ENCODE results near the gene RPS27L. TPM values are rescaled to one million over a fixed set of nuclear protein-coding genes. Genes with fewer than 3 reads are reported as not detected.

Gene RPS27L
- total and polyA plus RNA-seq, 2 experiments from 2014 or later = 134 to 528 TPM

- Histone ChIP-seq H3K79me2 (peaks cover 14% of the 10 kb centered on the region), H2AFZ (no peak overlapping the region), H3K36me3 (replicated peaks; ENCODE audit: insufficient read depth, low read depth) (no peaks in the 10 kb centered on the region), H3K4me3 (no peak overlapping the region), H3K9me3 (ENCODE audit: low read depth) (no peaks in the 10 kb centered on the region), H3K4me2 (no peak overlapping the region), H3K9me2 (replicated peaks; ENCODE audit: insufficient read depth) (no peaks in the 10 kb centered on the region), H3K4me1 (ENCODE audit: insufficient read depth) (no peaks in the 10 kb centered on the region), H3K27ac (no peak overlapping the region), H3K27me3 (no peaks in the 10 kb centered on the region), H4K20me1 (ENCODE audit: insufficient read depth, poor library complexity, severe bottlenecking) (no peaks in the 10 kb centered on the region)
- 55% methylated on average over 2 of the region's 2 CpGs for WGBS (ENCODE audit: low lambda C conversion rate, missing lambda C conversion rate)
- DNase-seq (ENCODE audit: low spot score) = no peak
- TF ChIP-seq EZH2phosphoT487 (IDR thresholded peaks at IDR 0.05; ENCODE audit: low read depth, severe bottlenecking, unreplicated experiment) = no peak
- TF ChIP-seq CTCF (IDR thresholded peaks at IDR 0.05; ENCODE audit: poor library complexity) = no peak
- no peak for TF ChIP-seq EZH2 (IDR thresholded peaks at IDR 0.05; ENCODE audit: borderline replicate concordance)
Measured at GRCh38 chr15:63186065-63186464, 28.8 kb upstream of the RPS27L start.

GRCh38 chr15:63185206-63185605 is 27.9 kb upstream of the RPS27L start:
- TF ChIP-seq CTCF (IDR thresholded peaks at IDR 0.05; ENCODE audit: poor library complexity) (no peak), EZH2 (IDR thresholded peaks at IDR 0.05; ENCODE audit: borderline replicate concordance) (no peak), EZH2phosphoT487 (IDR thresholded peaks at IDR 0.05; ENCODE audit: low read depth, severe bottlenecking, unreplicated experiment) (no peak)
- WGBS (ENCODE audit: low lambda C conversion rate, missing lambda C conversion rate) = 83% methylated on average over 2 of the region's 2 CpGs
- no peak overlapping the region for H3K27ac ChIP-seq
- H3K27me3 ChIP-seq = no peaks in the 10 kb centered on the region
- DNase-seq (ENCODE audit: low spot score) = no peak
- H3K79me2 ChIP-seq = peaks cover 7% of the 10 kb centered on the region
- H2AFZ ChIP-seq = no peak overlapping the region
- H3K9me2 ChIP-seq (replicated peaks; ENCODE audit: insufficient read depth) = no peaks in the 10 kb centered on the region
- H4K20me1 ChIP-seq (ENCODE audit: insufficient read depth, poor library complexity, severe bottlenecking) = no peaks in the 10 kb centered on the region
- no peak overlapping the region for H3K4me3 ChIP-seq
- H3K36me3 ChIP-seq (replicated peaks; ENCODE audit: insufficient read depth, low read depth) = no peaks in the 10 kb centered on the region
- H3K9me3 ChIP-seq (ENCODE audit: low read depth) = no peaks in the 10 kb centered on the region
- no peak overlapping the region for H3K4me2 ChIP-seq
- H3K4me1 ChIP-seq (ENCODE audit: insufficient read depth) = no peaks in the 10 kb centered on the region

- TF ChIP-seq EZH2 (IDR thresholded peaks at IDR 0.05; ENCODE audit: borderline replicate concordance) (no peak), EZH2phosphoT487 (IDR thresholded peaks at IDR 0.05; ENCODE audit: low read depth, severe bottlenecking, unreplicated experiment) (no peak), CTCF (IDR thresholded peaks at IDR 0.05; ENCODE audit: poor library complexity) (no peak)
- H3K27ac ChIP-seq = no peak overlapping the region
- no peaks in the 10 kb centered on the region for H4K20me1 ChIP-seq (ENCODE audit: insufficient read depth, poor library complexity, severe bottlenecking)
- no peaks in the 10 kb centered on the region for H3K36me3 ChIP-seq (replicated peaks; ENCODE audit: insufficient read depth, low read depth)
- peaks cover 10% of the 10 kb centered on the region for H3K4me1 ChIP-seq (ENCODE audit: insufficient read depth)
- no peaks in the 10 kb centered on the region for H3K79me2 ChIP-seq
- no peak for DNase-seq (ENCODE audit: low spot score)
- no peak overlapping the region for H3K4me2 ChIP-seq
- no peak overlapping the region for H3K4me3 ChIP-seq
- no peaks in the 10 kb centered on the region for H3K27me3 ChIP-seq
- H3K9me2 ChIP-seq (replicated peaks; ENCODE audit: insufficient read depth) = no peaks in the 10 kb centered on the region
- 81% methylated on average over 2 of the region's 2 CpGs for WGBS (ENCODE audit: low lambda C conversion rate, missing lambda C conversion rate)
- H2AFZ ChIP-seq = no peak overlapping the region
- no peaks in the 10 kb centered on the region for H3K9me3 ChIP-seq (ENCODE audit: low read depth)
Measured at GRCh38 chr15:63181648-63182047, 24.4 kb upstream of the RPS27L start.

GRCh38 chr15:63180746-63181145 is 23.5 kb upstream of the RPS27L start:
- Histone ChIP-seq H3K4me2 (no peak overlapping the region), H3K27me3 (no peaks in the 10 kb centered on the region), H3K9me3 (ENCODE audit: low read depth) (no peaks in the 10 kb centered on the region), H3K27ac (no peak overlapping the region), H2AFZ (no peak overlapping the region), H3K79me2 (no peaks in the 10 kb centered on the region), H4K20me1 (ENCODE audit: insufficient read depth, poor library complexity, severe bottlenecking) (no peaks in the 10 kb centered on the region), H3K4me3 (no peak overlapping the region), H3K36me3 (replicated peaks; ENCODE audit: insufficient read depth, low read depth) (no peaks in the 10 kb centered on the region), H3K9me2 (replicated peaks; ENCODE audit: insufficient read depth) (no peaks in the 10 kb centered on the region), H3K4me1 (ENCODE audit: insufficient read depth) (peaks cover 10% of the 10 kb centered on the region)
- TF ChIP-seq CTCF (IDR thresholded peaks at IDR 0.05; ENCODE audit: poor library complexity) (no peak), EZH2 (IDR thresholded peaks at IDR 0.05; ENCODE audit: borderline replicate concordance) (no peak), EZH2phosphoT487 (IDR thresholded peaks at IDR 0.05; ENCODE audit: low read depth, severe bottlenecking, unreplicated experiment) (no peak)
- WGBS (ENCODE audit: low lambda C conversion rate, missing lambda C conversion rate) = 84% methylated on average over 2 of the region's 2 CpGs
- DNase-seq (ENCODE audit: low spot score) = no peak
